Measurements from ENCODE around the gene CTSH. TPM values are rescaled to one million over a fixed set of nuclear protein-coding genes. Genes with fewer than 3 reads are reported as not detected.
A peak's percentile ranks its signal among the peaks of the same experiment; 100 is the strongest.

Gene CTSH
- total and polyA plus RNA-seq, 2 of the 13 experiments (the other 11 are each of a cell fraction or from before 2014, with no cell fraction given) = 265 to 653 TPM

GRCh38 chr15:78933187-78933822 lies 11.5 kb downstream of the CTSH start:
- TF ChIP-seq TBX3 (IDR thresholded peaks at IDR 0.05; ENCODE audit: borderline replicate concordance) = no peak
- TF ChIP-seq MAFK (conservative IDR thresholded peaks at IDR 0.05 in 1 of 2, IDR thresholded peaks at IDR 0.05 in 1 of 2; ENCODE audit: low read length in 2 of 2) = no peak
- no peak for TF ChIP-seq HOXA9 (CRISPR knock-in tag; IDR thresholded peaks at IDR 0.05; ENCODE audit: borderline replicate concordance)
- TF ChIP-seq ZFP37 (CRISPR knock-in tag; IDR thresholded peaks at IDR 0.05; ENCODE audit: borderline replicate concordance) = no peak
- 0 out of 4 replicates have a peak, but pooled peaks of 1 of the 2 experiments have one; percentile 21 for TF ChIP-seq POLR2A (IDR thresholded peaks at IDR 0.05; ENCODE audit: insufficient read depth in 1 of 2, low read depth in 2 of 2, low read length in 2 of 2)
- ChIA-PET CTCF (ENCODE audit: low intra/inter-chr PET ratio, low total read pairs) (no interaction called here), POLR2A (interaction anchor here (1.1 kb wide), 1 partner anchor 12 kb away, joined by 3 read pairs; no protein-coding TSS in a partner anchor)
- Histone ChIP-seq H3K4me3 (replicated peaks in 1 of 3; ENCODE audit: insufficient read depth in 1 of 3, low read depth in 2 of 3, low read length in 3 of 3) (no peak overlapping the region), H3K27me3 (ENCODE audit: control insufficient read depth in 1 of 2, insufficient read depth in 2 of 2, low read length in 2 of 2) (no peaks in the 10 kb centered on the region), H3K4me2 (ENCODE audit: low read depth, low read length) (no peak overlapping the region), H3K9me3 (ENCODE audit: low read length) (no peaks in the 10 kb centered on the region), H3K9ac (ENCODE audit: insufficient read depth, low read depth, low read length) (no peak overlapping the region), H3K36me3 (replicated peaks in 1 of 2; ENCODE audit: control insufficient read depth in 1 of 2, insufficient read depth in 2 of 2, low read length in 2 of 2) (peaks cover 33 to 72% of the 10 kb centered on the region in 2 experiments), H3K27ac (ENCODE audit: extremely low read length, insufficient read depth, low read length) (no peak overlapping the region), H2AFZ (ENCODE audit: low read length) (no peak overlapping the region), H4K20me1 (ENCODE audit: insufficient read depth, low read length) (no peaks in the 10 kb centered on the region), H3K79me2 (ENCODE audit: insufficient read depth, low read length) (no peaks in the 10 kb centered on the region), H3K4me1 (ENCODE audit: insufficient read depth, low read length) (no peaks in the 10 kb centered on the region)
- ATAC-seq (no peak), DNase-seq (ENCODE audit: low spot score) (no peak), FAIRE-seq (no peak)
- TSS peak; percentile 28 for BruUV-seq (replicated peaks)
- intact Hi-C loops (cut with micrococcal nuclease; ENCODE audit: unreplicated experiment) = no loop called here
- in situ Hi-C loops (cut with HindIII; ENCODE audit: extremely low pct_ligation_motif_present, low pct_unique_long_range_greater_than_20kb) = no loop called here
- WGBS (ENCODE audit: low lambda C conversion rate) = 97% methylated on average over 9 of the region's 12 CpGs

- H3K27ac ChIP-seq (ENCODE audit: extremely low read length, insufficient read depth, low read length) = no peak overlapping the region
- CTCF ChIA-PET (ENCODE audit: low intra/inter-chr PET ratio, low total read pairs) = no interaction called here
- TF ChIP-seq ZNF570 (CRISPR knock-in tag; IDR thresholded peaks at IDR 0.05; ENCODE audit: borderline replicate concordance) = no peak
- TF ChIP-seq PCBP1 (IDR thresholded peaks at IDR 0.05; ENCODE audit: borderline replicate concordance, low read depth, low read length) = no peak
- no peak for TF ChIP-seq ZNF816 (CRISPR knock-in tag; IDR thresholded peaks at IDR 0.05; ENCODE audit: borderline replicate concordance)
- TF ChIP-seq CERS6 (CRISPR knock-in tag; IDR thresholded peaks at IDR 0.05) = no peak
- TF ChIP-seq KLF6 (CRISPR knock-in tag; IDR thresholded peaks at IDR 0.05) = no peak
- TF ChIP-seq ZNF329 (CRISPR knock-in tag; IDR thresholded peaks at IDR 0.05; ENCODE audit: low read depth) = no peak
- no peak for TF ChIP-seq ZFP37 (CRISPR knock-in tag; IDR thresholded peaks at IDR 0.05; ENCODE audit: borderline replicate concordance)
- TF ChIP-seq ZNF253 (CRISPR knock-in tag; IDR thresholded peaks at IDR 0.05; ENCODE audit: borderline replicate concordance) = no peak
- no peak for TF ChIP-seq LBX2 (CRISPR knock-in tag; IDR thresholded peaks at IDR 0.05; ENCODE audit: borderline replicate concordance)
- in situ Hi-C loops (cut with HindIII; ENCODE audit: extremely low pct_ligation_motif_present, low pct_unique_long_range_greater_than_20kb) (no loop called here), intact Hi-C loops (cut with micrococcal nuclease; ENCODE audit: unreplicated experiment) (no loop called here)
- H4K20me1 ChIP-seq (ENCODE audit: insufficient read depth, low read length) = no peaks in the 10 kb centered on the region
- 96% methylated on average over 10 of the region's 13 CpGs for WGBS (ENCODE audit: low lambda C conversion rate)
- no peaks in the 10 kb centered on the region for H3K79me2 ChIP-seq (ENCODE audit: insufficient read depth, low read length)
- FAIRE-seq (no peak), DNase-seq (ENCODE audit: low spot score) (no peak), ATAC-seq (no peak)
- H3K36me3 ChIP-seq (replicated peaks in 1 of 2; ENCODE audit: control insufficient read depth in 1 of 2, insufficient read depth in 2 of 2, low read length in 2 of 2) = peaks cover 34 to 74% of the 10 kb centered on the region in 2 experiments
- no peak overlapping the region for H3K4me2 ChIP-seq (ENCODE audit: low read depth, low read length)
- no TSS peak for BruUV-seq (replicated peaks)
- H2AFZ ChIP-seq (ENCODE audit: low read length) = no peak overlapping the region
- H3K4me3 ChIP-seq (replicated peaks in 1 of 3; ENCODE audit: insufficient read depth in 1 of 3, low read depth in 2 of 3, low read length in 3 of 3) = no peak overlapping the region
- no peaks in the 10 kb centered on the region for H3K9me3 ChIP-seq (ENCODE audit: low read length)
- POLR2A ChIA-PET = no interaction called here
- no peaks in the 10 kb centered on the region for H3K4me1 ChIP-seq (ENCODE audit: insufficient read depth, low read length)
- no peak overlapping the region for H3K9ac ChIP-seq (ENCODE audit: insufficient read depth, low read depth, low read length)
- H3K27me3 ChIP-seq (ENCODE audit: control insufficient read depth in 1 of 2, insufficient read depth in 2 of 2, low read length in 2 of 2) = no peaks in the 10 kb centered on the region
Observed at GRCh38 chr15:78932258-78932808, 12.5 kb downstream of the CTSH start.
